Astrocyte of the spinal cord (primary cell): ENCODE measurements around the gene SLC25A28.
"Not testable (repeated sequence)": the region's sequence is repeated elsewhere in the genome, so short reads cannot be mapped to it uniquely, and the experiment has no call there.

Experiments
- DNase-seq: peaks from one replicate; pipeline ENCODE4 v3.0.0; 2011; ENCODE audit warnings: low read depth, low spot score
- H3K4me3 ChIP-seq: 2 replicates; pipeline ENCODE4 v1.5.1; 2011; ENCODE audit warnings: low read depth, mild to moderate bottlenecking, low read length, moderate library complexity
- in situ Hi-C: cut with HindIII; loops from 2 replicates; pipeline ENCODE4 v1.10.0; 2017; ENCODE audit warnings: low sequenced_read_pairs
- TF ChIP-seq, protein P1 (sequence below): IDR thresholded peaks from 2 replicates; pipeline ENCODE4 v1.5.1; 2012; ENCODE audit warnings: low read depth, mild to moderate bottlenecking, low read length, inconsistent platforms

The SLC25A28 gene

DNA sequence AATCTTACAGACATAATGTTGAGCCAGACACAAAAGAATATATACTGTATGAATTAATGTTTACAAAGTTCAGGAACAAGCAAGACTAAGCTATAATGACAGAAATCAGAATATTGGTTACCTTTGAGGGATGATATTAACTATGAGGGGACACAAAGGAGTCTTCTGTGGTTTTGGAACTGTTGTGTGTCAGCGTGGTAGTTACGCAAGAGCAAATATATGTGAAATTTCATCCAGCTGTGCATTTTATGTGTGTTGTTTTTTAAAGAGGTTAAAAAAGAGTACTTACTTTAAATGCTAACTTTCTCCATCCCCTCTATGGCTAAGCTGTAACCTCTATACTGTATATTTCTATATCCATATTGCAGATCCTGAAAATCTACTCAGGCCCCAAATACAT, 14.9 kb downstream of the SLC25A28 start:
- in situ Hi-C loops: no loop called here
- DNase-seq: no peak
- no peak overlapping the region for H3K4me3 ChIP-seq

DNA sequence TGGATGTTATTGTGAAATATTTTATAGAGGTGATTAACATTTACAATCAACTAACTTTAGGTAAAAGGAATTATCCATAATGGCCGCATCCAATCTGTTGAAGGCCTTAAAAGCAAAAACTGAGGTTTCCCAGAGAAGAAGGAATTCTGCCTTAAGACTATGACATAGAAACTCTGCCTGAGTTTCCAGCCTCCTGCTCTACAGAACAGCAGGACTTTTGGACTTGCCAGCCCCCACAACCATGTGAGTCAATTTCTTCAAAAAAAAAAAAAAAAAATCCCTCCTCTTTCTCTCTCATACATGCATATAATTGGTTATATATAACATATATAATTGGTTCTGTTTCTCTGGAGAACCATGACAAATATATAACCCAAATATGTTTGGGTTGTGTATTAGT, 15.4 kb downstream of the SLC25A28 start:
- no peak overlapping the region for H3K4me3 ChIP-seq
- in situ Hi-C loops: no loop called here
- no peak for DNase-seq
- TF ChIP-seq, protein P1, sequence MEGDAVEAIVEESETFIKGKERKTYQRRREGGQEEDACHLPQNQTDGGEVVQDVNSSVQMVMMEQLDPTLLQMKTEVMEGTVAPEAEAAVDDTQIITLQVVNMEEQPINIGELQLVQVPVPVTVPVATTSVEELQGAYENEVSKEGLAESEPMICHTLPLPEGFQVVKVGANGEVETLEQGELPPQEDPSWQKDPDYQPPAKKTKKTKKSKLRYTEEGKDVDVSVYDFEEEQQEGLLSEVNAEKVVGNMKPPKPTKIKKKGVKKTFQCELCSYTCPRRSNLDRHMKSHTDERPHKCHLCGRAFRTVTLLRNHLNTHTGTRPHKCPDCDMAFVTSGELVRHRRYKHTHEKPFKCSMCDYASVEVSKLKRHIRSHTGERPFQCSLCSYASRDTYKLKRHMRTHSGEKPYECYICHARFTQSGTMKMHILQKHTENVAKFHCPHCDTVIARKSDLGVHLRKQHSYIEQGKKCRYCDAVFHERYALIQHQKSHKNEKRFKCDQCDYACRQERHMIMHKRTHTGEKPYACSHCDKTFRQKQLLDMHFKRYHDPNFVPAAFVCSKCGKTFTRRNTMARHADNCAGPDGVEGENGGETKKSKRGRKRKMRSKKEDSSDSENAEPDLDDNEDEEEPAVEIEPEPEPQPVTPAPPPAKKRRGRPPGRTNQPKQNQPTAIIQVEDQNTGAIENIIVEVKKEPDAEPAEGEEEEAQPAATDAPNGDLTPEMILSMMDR: no peak

More for the DNA sequence above, 14.9 kb downstream of the SLC25A28 start:
- TF ChIP-seq, protein P1: no peak

DNA sequence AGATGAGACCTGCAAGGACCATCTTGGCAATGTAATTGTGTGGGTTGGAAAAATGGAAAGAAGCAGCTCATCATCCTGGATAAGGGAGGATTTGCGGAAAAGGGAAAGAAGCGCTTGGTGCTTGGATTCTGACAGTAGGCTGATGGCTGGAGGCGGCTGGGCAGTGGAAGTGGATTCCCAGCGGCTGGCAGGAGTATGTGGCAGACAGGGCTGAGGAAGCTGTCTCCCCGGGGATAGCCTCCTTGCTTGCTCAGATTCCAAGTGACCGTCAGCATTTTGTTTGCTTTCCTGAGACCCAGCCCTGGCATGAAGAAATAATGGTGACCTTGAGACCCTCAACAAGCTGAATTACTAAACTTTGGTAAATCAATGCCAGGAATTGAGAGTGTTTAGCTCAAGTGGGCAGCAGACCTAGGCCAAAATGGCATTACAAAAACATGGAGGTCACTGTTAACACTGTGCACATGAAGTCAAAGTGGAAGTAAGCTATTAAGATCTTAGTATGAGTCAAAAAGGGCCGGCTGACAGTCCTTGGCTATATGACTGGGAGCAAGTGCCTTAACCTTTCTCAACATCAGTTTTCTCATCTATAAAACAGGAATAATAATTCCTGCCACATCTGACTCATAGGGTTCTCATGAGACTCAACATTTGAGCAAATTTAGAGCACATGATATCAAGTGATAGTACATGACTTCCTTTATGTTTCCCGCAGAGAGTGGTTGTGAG, 21.3 kb downstream of the SLC25A28 start:
- in situ Hi-C loops: no loop called here

DNA sequence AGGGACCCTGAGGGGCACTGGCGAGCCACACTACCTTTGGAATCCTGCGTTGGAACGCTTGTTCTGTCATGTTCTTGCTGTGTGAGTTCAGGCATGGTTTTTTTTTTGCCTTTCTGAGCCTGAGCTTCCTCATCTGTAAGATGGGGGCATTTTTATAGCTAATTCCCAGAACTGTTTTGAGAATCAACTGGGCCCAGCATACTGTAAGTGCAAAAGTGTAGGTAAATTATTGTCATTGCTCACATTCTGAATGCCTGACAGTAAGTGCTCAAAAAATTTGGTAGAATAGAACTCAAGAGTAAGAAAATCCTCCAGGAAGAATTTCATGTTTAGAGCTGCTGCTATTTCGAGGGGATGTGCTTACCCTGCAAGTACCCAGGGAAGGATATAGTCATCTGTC, 22.2 kb downstream of the SLC25A28 start:
- no peak for DNase-seq
- H3K4me3 ChIP-seq: no peak overlapping the region
- in situ Hi-C loops: no loop called here
- TF ChIP-seq, protein P1: no peak

More for the DNA sequence above, 21.3 kb downstream of the SLC25A28 start:
- H3K4me3 ChIP-seq: no peak overlapping the region
- no peak for DNase-seq
- TF ChIP-seq, protein P1: no peak

DNA sequence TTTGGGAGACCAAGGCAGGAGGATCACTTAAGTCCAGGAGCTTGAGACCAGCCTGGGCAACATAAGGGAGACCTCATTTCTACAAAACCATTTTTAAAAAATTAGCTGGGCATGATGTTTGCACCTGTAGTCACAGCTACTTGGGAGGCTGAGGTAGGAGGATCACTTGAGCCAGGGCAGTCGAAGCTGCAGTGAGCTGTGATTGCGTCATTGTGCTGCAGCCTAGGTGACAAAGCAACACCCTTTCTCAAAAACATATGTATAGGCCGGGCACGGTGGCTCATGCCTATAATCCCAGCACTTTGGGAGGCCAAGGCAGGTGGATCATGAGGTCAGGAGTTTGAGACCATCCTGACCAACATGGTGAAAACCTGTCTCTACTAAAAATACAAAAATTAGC, 23.5 kb downstream of the SLC25A28 start:
- H3K4me3 ChIP-seq, DNase-seq, in situ Hi-C loops: not testable (repeated sequence)

DNA sequence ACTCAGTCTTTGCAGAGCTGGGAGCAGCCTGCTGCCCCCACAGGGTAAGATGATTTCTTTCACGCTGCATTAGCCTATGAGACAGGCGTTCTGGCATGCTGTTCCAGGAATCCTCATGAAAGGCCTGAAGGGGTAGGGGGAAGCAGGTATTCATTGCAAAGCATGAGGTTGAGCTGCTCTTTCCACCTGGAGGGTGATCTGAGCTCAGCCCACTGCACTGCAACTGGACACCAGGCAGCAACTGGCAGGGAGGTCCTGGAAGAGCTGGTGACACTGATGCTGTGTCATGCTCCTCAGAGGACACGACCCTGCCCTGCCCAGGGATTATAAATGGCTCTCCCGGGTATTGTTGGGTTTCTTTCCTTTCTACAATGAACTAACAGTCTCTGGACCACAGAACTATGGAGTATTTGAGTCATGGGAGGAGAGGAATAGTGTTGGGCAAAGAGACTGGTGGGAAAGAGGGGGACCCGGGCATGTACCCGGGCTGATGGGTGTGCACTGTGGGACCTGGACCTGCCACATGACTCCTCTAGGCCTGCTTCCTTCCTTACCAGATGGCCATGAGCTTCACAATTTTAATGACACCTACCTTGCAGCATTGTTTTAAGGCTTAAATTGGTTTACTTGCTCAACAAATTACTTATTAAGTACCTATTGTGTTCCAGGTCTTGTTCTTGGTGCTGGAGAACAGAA, 24.3 kb downstream of the SLC25A28 start:
- in situ Hi-C loops: no loop called here
- no peak for DNase-seq
- no peak overlapping the region for H3K4me3 ChIP-seq
- TF ChIP-seq, protein P1: no peak

DNA sequence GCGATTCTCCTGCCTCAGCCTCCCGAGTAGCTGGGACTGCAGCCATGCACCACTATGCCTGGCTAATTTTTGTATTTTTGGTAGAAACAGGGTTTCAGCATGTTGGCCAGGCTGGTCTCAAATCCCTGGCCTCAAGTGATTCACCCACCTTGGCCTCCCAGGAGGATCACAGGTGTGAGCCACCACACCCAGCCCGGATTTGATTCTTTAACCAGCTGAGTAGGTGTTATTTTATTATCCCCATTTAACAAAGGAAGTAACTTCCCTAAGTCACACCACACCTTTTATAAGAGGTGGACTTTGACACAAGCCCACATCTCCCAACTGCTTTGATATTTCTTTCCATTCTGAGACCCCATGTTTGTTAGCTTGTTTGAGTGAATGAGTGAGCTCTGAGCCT, 25.0 kb downstream of the SLC25A28 start:
- H3K4me3 ChIP-seq: no peak overlapping the region
- no peak for DNase-seq
- in situ Hi-C loops: no loop called here
- TF ChIP-seq, protein P1: no peak
